ENCODE results near the gene RUBCN.

GRCh38 chr3:197680955-197681521 lies 55.7 kb downstream of the RUBCN start:
- TF ChIP-seq CTCF (IDR thresholded peaks at IDR 0.05) (no peak; the same call in 1 of the 2 replicates), SIN3A (IDR thresholded peaks at IDR 0.05; ENCODE audit: borderline replicate concordance, insufficient read depth, low read depth, low read length) (no peak)

All from Panc1 (cell line).